CD4-positive, CD25-positive, alpha-beta regulatory T cell (primary cell): ENCODE data around the gene GPC5. TPM values are rescaled to one million over a fixed set of nuclear protein-coding genes. Genes with fewer than 3 reads are reported as not detected.
"Not testable (repeated sequence)": the region's sequence is repeated elsewhere in the genome, so short reads cannot be mapped to it uniquely, and the experiment has no call there.

Source experiments
- ATAC-seq, 2 donors: fragments of 150-1000 bp; cut with Tn5 transposase; one replicate each; pipeline ENCODE4 v1.10.0; 2021; ENCODE audit warnings: low read depth in 2 of 2, moderate number of reproducible peaks in 2 of 2, moderate library complexity in 1 of 2
- DNase-seq, 3 donors: peaks; one replicate each; pipeline versions ENCODE4 v3.0.0 to v3.0.0-alpha.2; 2012 to 2022; ENCODE audit warnings: mixed read lengths in 1 of 3
- H3K27ac ChIP-seq: one replicate; pipeline ENCODE4 v1.7.0; 2013; ENCODE audit warnings: mild to moderate bottlenecking, low read length; ENCODE audit not compliant: insufficient read depth, poor library complexity, severe bottlenecking
- H3K27me3 ChIP-seq: one replicate; pipeline ENCODE4 v1.7.0; 2013; ENCODE audit warnings: low read length; ENCODE audit not compliant: control insufficient read depth, insufficient read depth
- H3K36me3 ChIP-seq: one replicate; pipeline ENCODE4 v1.7.0; 2013; ENCODE audit warnings: mild to moderate bottlenecking, low read length, moderate library complexity; ENCODE audit not compliant: control insufficient read depth, insufficient read depth
- H3K4me1 ChIP-seq: 2 replicates; pipeline ENCODE4 v1.7.0; 2013; ENCODE audit warnings: mild to moderate bottlenecking, low read length; ENCODE audit not compliant: insufficient read depth, control insufficient read depth, poor library complexity, severe bottlenecking
- H3K4me3 ChIP-seq: one replicate; pipeline ENCODE4 v1.7.0; 2013; ENCODE audit warnings: low read depth, mild to moderate bottlenecking, low read length, moderate library complexity
- H3K9me3 ChIP-seq, 2 experiments: 1 replicate in 1 of 2; 2 replicates in 1 of 2; pipeline ENCODE4 v1.7.0; 2013; ENCODE audit warnings: low read length in 2 of 2, mild to moderate bottlenecking in 1 of 2, moderate library complexity in 1 of 2; ENCODE audit not compliant: control insufficient read depth in 2 of 2
- H3K27ac Mint-ChIP-seq, 3 donors: one replicate each; pipeline ENCODE4 v1.8.0; 2020 to 2022; ENCODE audit warnings: mild to moderate bottlenecking in 3 of 3, mixed read lengths in 3 of 3, moderate library complexity in 2 of 3
- H3K27me3 Mint-ChIP-seq: one replicate; pipeline ENCODE4 v1.8.0; 2022; ENCODE audit warnings: mild to moderate bottlenecking, mixed read lengths
- H3K36me3 Mint-ChIP-seq: one replicate; pipeline ENCODE4 v1.8.0; 2020; ENCODE audit warnings: mixed read lengths
- H3K4me1 Mint-ChIP-seq, 4 donors: one replicate each; pipeline ENCODE4 v1.8.0; 2020 to 2022; ENCODE audit warnings: mixed read lengths in 4 of 4, mild to moderate bottlenecking in 1 of 4
- H3K4me3 Mint-ChIP-seq, 4 donors: one replicate each; pipeline ENCODE4 v1.8.0; 2020 to 2022; ENCODE audit warnings: mild to moderate bottlenecking in 4 of 4, mixed read lengths in 4 of 4, moderate library complexity in 3 of 4
- H3K9me3 Mint-ChIP-seq, 7 donors: one replicate each; pipeline ENCODE4 v1.8.0; 2020 to 2022; ENCODE audit warnings: mixed read lengths in 7 of 7, mild to moderate bottlenecking in 3 of 7, moderate library complexity in 2 of 7
- polyA plus RNA-seq, 4 donors: library from polyadenylated mRNA; unstranded; fragments of 300-500 nt; fragmentation: Illumina TruSeq; gene quantifications; one replicate each; pipeline ENCODE4 v1.2.3, GENCODE V29; 2021
- total RNA-seq: library from RNA; stranded (reverse); gene quantifications from one replicate; pipeline ENCODE4 v1.2.3, GENCODE V29; 2022

GPC5 gene
- total and polyA plus RNA-seq, 5 donors from 2014 or later: 0.29 to 0.81 (median 0.59) TPM; not detected in 2

GRCh38 chr13:92734545-92734944 lies 1336.1 kb downstream of the GPC5 start:
- H3K4me1 ChIP-seq: no peaks in the 10 kb centered on the region
- no peak overlapping the region for H3K27ac ChIP-seq
- Mint-ChIP-seq H3K27ac (no peak overlapping the region), H3K4me1 (no peaks in the 10 kb centered on the region), H3K36me3 (no peaks in the 10 kb centered on the region), H3K27me3 (no peaks in the 10 kb centered on the region), H3K4me3 (no peak overlapping the region), H3K9me3 (peaks cover 0 to 14% (median 3%) of the 10 kb centered on the region in 7 donors)
- H3K36me3 ChIP-seq: no peaks in the 10 kb centered on the region
- ATAC-seq: no peak
- no peak for DNase-seq
- H3K4me3 ChIP-seq: no peak overlapping the region
- H3K9me3 ChIP-seq: peaks cover 0 to 4% of the 10 kb centered on the region in 2 experiments
- no peaks in the 10 kb centered on the region for H3K27me3 ChIP-seq

- no peaks in the 10 kb centered on the region for H3K36me3 ChIP-seq
- H3K4me3 Mint-ChIP-seq: no peak overlapping the region
- H3K27ac ChIP-seq: no peak overlapping the region
- H3K27me3 Mint-ChIP-seq: no peaks in the 10 kb centered on the region
- H3K27me3 ChIP-seq: no peaks in the 10 kb centered on the region
- H3K9me3 Mint-ChIP-seq: peaks cover 0 to 14% (median 4%) of the 10 kb centered on the region in 7 donors
- no peak for DNase-seq
- no peaks in the 10 kb centered on the region for H3K4me1 ChIP-seq
- no peak overlapping the region for H3K27ac Mint-ChIP-seq
- H3K36me3 Mint-ChIP-seq: no peaks in the 10 kb centered on the region
- H3K4me3 ChIP-seq: no peak overlapping the region
- H3K4me1 Mint-ChIP-seq: no peaks in the 10 kb centered on the region
- ATAC-seq: no peak
- peaks cover 0 to 4% of the 10 kb centered on the region in 2 experiments for H3K9me3 ChIP-seq
Observed at GRCh38 chr13:92735909-92736308, 1337.5 kb downstream of the GPC5 start.

- Histone ChIP-seq H3K36me3 (no peaks in the 10 kb centered on the region), H3K4me3 (no peak overlapping the region), H3K9me3 (peaks cover 0 to 4% of the 10 kb centered on the region in 2 experiments), H3K4me1 (no peaks in the 10 kb centered on the region), H3K27ac (no peak overlapping the region), H3K27me3 (no peaks in the 10 kb centered on the region)
- Mint-ChIP-seq H3K27me3 (no peaks in the 10 kb centered on the region), H3K4me3 (no peak overlapping the region), H3K4me1 (no peaks in the 10 kb centered on the region), H3K9me3 (peaks cover 0 to 10% (median 4%) of the 10 kb centered on the region in 7 donors), H3K27ac (no peak overlapping the region), H3K36me3 (no peaks in the 10 kb centered on the region)
- no peak for DNase-seq
- ATAC-seq: no peak
Observed at GRCh38 chr13:92739306-92739818, 1340.9 kb downstream of the GPC5 start.

GRCh38 chr13:92743992-92744391 lies 1345.6 kb downstream of the GPC5 start:
- peaks cover 0 to under 1% of the 10 kb centered on the region in 2 experiments for H3K9me3 ChIP-seq
- no peaks in the 10 kb centered on the region for H3K4me1 ChIP-seq
- H3K4me3 Mint-ChIP-seq: no peak overlapping the region
- H3K27me3 ChIP-seq: no peaks in the 10 kb centered on the region
- H3K4me3 ChIP-seq: no peak overlapping the region
- H3K27ac Mint-ChIP-seq: no peak overlapping the region
- no peaks in the 10 kb centered on the region for H3K27me3 Mint-ChIP-seq
- H3K36me3 ChIP-seq: no peaks in the 10 kb centered on the region
- no peaks in the 10 kb centered on the region for H3K4me1 Mint-ChIP-seq
- H3K9me3 Mint-ChIP-seq: peaks cover 0 to 6% (median 4%) of the 10 kb centered on the region in 7 donors
- H3K36me3 Mint-ChIP-seq: no peaks in the 10 kb centered on the region
- DNase-seq: no peak
- no peak for ATAC-seq
- H3K27ac ChIP-seq: no peak overlapping the region

GRCh38 chr13:92745258-92745657 lies 1346.8 kb downstream of the GPC5 start:
- H3K36me3 ChIP-seq: no peaks in the 10 kb centered on the region
- no peak for ATAC-seq
- H3K27me3 ChIP-seq: no peaks in the 10 kb centered on the region
- Mint-ChIP-seq H3K9me3 (peaks cover 0 to 6% (median 3%) of the 10 kb centered on the region in 7 donors), H3K4me1 (no peaks in the 10 kb centered on the region), H3K36me3 (no peaks in the 10 kb centered on the region), H3K27ac (no peak overlapping the region), H3K27me3 (no peaks in the 10 kb centered on the region), H3K4me3 (no peak overlapping the region)
- peaks cover 0 to 3% of the 10 kb centered on the region in 2 experiments for H3K9me3 ChIP-seq
- DNase-seq: no peak
- no peaks in the 10 kb centered on the region for H3K4me1 ChIP-seq
- no peak overlapping the region for H3K4me3 ChIP-seq
- H3K27ac ChIP-seq: no peak overlapping the region

- not testable (repeated sequence) for ATAC-seq, H3K4me1 Mint-ChIP-seq, H3K36me3 ChIP-seq, H3K4me1 ChIP-seq, H3K9me3 Mint-ChIP-seq, H3K4me3 Mint-ChIP-seq, H3K27ac ChIP-seq, H3K27ac Mint-ChIP-seq, H3K9me3 ChIP-seq, H3K27me3 ChIP-seq, H3K27me3 Mint-ChIP-seq, DNase-seq, H3K4me3 ChIP-seq, H3K36me3 Mint-ChIP-seq
Observed at GRCh38 chr13:92752705-92753104, 1354.3 kb downstream of the GPC5 start.

GRCh38 chr13:92761710-92762109 lies 1363.3 kb downstream of the GPC5 start:
- Histone ChIP-seq H3K27ac (no peak overlapping the region), H3K4me3 (no peak overlapping the region), H3K9me3 (peaks cover 8 to 12% of the 10 kb centered on the region in 2 experiments), H3K4me1 (no peaks in the 10 kb centered on the region), H3K27me3 (no peaks in the 10 kb centered on the region), H3K36me3 (no peaks in the 10 kb centered on the region)
- H3K4me3 Mint-ChIP-seq: no peak overlapping the region
- no peaks in the 10 kb centered on the region for H3K27me3 Mint-ChIP-seq
- no peaks in the 10 kb centered on the region for H3K4me1 Mint-ChIP-seq
- H3K36me3 Mint-ChIP-seq: no peaks in the 10 kb centered on the region
- DNase-seq (no peak), ATAC-seq (no peak)
- H3K9me3 Mint-ChIP-seq: peaks cover under 1 to 37% (median 10%) of the 10 kb centered on the region in 7 donors
- no peak overlapping the region for H3K27ac Mint-ChIP-seq

- H3K27me3 Mint-ChIP-seq: no peaks in the 10 kb centered on the region
- no peak overlapping the region for H3K4me3 Mint-ChIP-seq
- H3K36me3 Mint-ChIP-seq: no peaks in the 10 kb centered on the region
- DNase-seq (no peak), ATAC-seq (no peak)
- H3K4me3 ChIP-seq: no peak overlapping the region
- H3K27ac ChIP-seq: no peak overlapping the region
- no peaks in the 10 kb centered on the region for H3K4me1 Mint-ChIP-seq
- H3K9me3 Mint-ChIP-seq: peaks cover 2 to 18% (median 8%) of the 10 kb centered on the region in 7 donors
- H3K27ac Mint-ChIP-seq: no peak overlapping the region
- no peaks in the 10 kb centered on the region for H3K27me3 ChIP-seq
- no peaks in the 10 kb centered on the region for H3K4me1 ChIP-seq
- no peaks in the 10 kb centered on the region for H3K36me3 ChIP-seq
- H3K9me3 ChIP-seq: peaks cover 0 to 8% of the 10 kb centered on the region in 2 experiments
Observed at GRCh38 chr13:92767468-92767867, 1369.0 kb downstream of the GPC5 start.
